Activated CD4-positive, CD25-positive, alpha-beta regulatory T cell treated with anti-CD3 and anti-CD28 coated beads, Interleukin-2, amount 50 U/mL, for 16 hours (primary cell): ENCODE measurements around the gene HTR3B.
"Not testable (repeated sequence)": the region's sequence is repeated elsewhere in the genome, so short reads cannot be mapped to it uniquely, and the experiment has no call there.

Experiments used
- DNase-seq: peaks from one replicate; pipeline ENCODE4 v3.0.0-alpha.2; 2020; ENCODE audit warnings: low read depth, low spot score

HTR3B gene

GRCh38 chr11:113937918-113938317, 33.3 kb downstream of the HTR3B start:
- no peak for DNase-seq

DNA sequence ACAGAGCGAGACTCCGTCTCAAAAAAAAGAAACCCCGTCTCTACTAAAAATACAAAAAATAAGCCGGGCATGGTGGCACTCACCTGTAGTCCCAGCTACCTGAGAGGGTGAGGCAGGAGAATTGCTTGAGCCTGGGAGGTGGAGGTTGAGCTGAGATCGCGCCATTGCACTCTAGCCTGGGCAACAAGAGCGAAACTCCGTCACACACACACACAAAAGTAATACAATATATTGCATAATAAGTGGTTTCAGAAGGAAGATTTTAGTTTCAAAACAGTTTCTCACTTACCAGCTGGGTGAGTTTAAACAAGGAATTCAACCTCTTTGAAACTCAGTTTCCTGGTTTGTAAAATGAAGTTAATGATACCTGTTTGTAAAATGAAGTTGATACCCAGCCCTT, 37.7 kb downstream of the HTR3B start:
- DNase-seq = no peak

DNA sequence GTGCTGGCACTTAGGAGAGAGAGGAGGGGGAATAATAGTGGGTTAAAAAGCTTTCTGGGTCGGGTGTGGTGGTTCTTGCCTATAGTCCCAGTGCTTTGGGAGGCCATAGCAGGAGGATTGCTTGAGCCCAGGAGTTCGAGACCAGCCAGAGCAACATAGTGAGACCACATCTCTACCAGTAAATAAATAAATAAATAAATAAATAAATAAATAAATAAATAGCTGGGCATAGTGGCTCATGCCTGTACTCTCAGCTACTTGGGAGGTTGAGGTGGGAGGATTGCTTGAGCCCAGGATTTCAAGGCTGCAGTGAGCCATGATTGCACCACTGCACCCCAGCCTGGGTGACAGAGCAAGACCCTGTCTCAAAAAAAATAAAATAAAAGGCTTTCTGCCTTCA, 41.6 kb downstream of the HTR3B start:
- not testable (repeated sequence) for DNase-seq

DNA sequence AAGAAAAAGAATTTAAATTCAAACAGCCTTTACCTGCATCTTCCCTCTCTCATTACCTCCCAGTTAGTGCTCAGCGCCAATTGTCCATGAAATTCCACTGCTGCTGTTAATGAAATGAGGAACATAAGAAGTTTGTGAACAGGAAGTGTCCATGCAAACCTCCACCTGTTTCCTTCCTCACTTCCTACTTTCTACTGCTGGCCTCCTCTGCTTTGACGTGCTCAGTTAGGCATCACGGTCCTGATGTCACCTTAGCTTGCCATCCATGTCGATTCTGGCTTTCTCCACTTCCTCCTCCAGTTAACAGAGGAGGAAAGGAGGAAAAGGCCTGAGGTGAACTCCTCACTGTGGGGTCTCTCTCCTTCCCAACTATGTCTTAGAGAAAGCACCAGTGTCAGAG, 43.4 kb downstream of the HTR3B start:
- no peak for DNase-seq

DNA sequence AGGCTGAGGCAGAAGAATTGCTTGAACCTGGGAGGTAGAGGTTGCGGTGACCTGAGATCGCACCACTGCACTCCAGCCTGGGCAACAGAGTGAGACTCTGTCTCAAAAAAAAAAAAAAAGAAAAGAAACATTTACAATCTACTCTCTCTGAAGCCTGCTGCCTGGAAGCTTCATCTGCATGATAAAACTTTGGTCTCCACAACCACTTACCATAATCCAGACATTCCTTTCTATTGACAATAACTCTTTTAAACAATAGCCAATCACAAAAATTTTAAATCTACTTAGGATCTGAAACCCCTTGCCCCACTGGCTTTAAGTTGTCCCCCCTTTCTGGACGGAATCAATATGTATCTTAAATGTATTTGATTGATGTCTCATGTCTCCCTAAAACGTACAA, 45.3 kb downstream of the HTR3B start:
- DNase-seq = no peak

DNA sequence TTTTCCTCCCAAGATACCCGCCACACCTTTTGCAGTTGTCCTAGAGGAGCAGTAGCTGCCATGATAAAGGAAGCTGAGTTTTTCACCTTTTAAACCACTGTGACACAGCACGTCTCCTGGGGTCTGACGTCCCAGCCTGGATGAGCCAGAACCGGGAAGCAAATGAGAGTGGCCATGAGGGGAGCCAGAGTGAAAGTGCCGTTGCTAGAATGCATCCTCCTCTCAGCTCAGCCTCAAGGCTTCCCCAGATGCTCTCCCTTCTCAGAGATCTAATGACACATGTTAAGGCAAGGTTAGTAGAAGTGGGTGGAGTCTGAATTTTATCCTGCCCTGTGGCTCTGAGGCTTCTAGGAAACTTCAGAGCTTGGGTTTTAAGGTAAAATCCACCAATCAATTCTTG, 46.9 kb downstream of the HTR3B start:
- DNase-seq = no peak

DNA sequence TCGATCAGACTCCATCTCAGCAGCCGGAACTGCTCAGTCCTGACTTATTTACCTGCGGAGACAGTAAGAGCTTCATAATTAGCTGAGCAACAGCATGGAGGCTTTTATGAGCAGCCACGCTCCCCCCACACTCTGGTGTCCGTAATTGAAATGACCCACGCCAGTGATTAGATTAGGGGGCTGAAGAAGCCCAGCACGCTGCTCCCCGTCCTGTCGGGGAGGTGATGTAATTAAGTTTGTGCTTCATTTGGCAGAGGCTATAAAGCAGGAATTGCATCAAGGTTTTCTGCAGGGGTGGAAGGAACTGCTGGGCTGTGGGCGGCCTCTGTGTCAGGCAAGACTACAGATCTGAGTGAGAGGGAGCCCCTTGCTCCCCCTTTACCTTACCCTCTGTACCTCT, 47.5 kb downstream of the HTR3B start:
- no peak for DNase-seq

GRCh38 chr11:113952588-113952987, 48.0 kb downstream of the HTR3B start:
- no peak for DNase-seq

- no peak for DNase-seq
Observed at GRCh38 chr11:113954235-113954634, 49.6 kb downstream of the HTR3B start.

- DNase-seq = no peak
Observed at GRCh38 chr11:113956986-113957385, 52.4 kb downstream of the HTR3B start.

DNA sequence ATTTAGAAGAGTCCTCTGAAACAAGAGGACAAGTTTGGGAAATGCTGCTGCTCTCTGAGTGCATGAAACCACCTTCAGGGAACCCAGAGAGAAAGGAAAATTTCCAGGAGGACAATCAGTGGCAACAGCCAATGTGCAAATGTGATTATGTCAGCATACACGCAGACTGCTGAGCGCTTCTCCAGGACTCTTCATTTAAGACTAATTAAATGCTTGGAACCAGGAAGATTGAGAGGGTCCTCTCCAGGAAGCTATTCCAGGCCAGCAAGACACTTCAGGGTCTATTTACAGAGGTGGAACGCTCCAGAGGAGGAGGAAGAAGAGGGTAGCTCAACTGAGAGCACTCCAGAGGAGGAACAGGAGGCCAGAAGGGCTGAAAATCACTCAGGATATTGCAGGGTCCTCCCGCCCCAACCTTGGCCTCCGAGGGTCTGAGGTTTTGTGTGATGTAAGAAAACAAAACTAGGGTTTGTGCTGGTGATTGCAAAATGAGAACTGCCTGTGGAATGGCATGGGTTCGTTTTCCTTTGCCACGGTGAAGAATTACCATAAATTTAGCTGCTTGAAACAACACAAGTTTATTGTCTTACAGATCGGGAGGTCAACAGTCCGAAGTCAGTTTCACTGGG, 56.2 kb downstream of the HTR3B start:
- DNase-seq = no peak

DNA sequence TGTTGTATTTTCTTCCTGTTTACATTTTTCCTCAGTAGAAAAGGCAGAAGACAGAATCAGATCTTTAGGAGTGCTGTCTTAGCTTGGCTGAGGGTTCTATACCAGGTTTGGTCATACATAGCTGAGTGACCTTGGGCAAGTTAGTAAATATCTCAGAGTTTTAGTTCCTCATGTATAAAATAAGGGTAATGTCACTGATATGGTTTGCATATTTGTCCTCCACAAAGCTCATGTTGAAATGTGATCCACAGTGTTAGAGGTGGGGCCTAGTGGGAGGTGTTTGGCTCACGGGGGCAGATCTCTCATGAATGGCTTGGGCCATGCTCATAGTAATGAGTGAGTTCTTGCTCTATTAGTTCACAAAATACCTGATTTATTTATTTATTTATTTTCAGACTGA, 62.8 kb downstream of the HTR3B start:
- DNase-seq = no peak

DNA sequence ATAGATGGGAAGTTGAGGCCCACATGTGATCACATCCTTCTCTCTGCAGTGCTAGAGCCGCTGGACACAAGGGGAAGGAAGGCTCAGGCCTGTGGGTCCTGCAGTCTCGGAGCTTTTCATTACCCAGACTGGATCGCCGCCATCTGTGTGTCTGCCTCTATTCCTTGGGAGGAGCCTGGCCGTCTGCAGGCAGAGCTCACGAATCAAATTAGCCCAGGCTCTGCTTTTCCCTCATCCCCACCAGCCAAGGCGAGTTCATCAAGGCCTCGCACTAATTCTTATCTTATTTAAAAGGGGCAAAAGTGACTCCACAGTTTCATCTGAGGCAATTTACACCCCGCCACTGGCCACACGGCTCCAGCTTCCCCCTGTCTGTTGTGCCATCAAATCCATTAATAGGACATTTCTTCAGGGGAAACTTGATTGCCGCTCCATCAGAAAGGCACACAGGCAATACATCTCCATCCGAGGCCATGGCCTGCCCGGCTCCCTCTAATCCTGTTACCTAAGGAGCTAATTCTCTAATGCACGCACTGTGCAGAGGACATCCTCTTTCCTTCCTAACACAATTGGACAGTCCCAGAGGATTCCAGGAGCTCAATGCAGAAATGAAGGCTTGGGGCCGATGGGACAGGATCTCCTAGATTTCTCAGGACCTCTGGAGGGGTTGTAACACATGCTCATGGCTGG, 67.1 kb downstream of the HTR3B start:
- no peak for DNase-seq

GRCh38 chr11:113974741-113975470, 70.3 kb downstream of the HTR3B start, which contains the start of gene HTR3A:
TSS of gene HTR3A (plus strand) at chr11:113975108. CDS start at chr11:113975326, 218 bp downstream.
- DNase-seq = no peak

DNA sequence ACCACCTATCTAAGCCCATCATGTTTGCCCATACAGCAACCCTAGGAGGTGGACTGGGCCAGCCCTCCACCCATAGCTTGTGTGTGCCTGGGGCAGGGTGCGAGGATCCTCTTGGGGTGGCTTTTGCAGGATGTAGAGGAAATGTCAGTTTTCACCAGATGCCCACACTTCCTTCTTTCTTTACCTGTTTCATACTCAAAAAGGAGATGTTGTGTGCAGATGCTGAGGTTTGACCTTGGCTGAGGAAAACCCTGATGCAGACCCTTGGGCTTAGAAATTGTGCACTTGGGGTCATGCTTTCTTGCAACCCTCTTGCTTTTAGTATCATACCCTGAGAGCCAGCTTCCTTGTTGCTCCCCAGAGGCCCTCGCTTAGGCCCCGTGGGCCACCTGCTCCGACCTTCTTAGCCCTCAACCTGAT, 72.5 kb downstream of the HTR3B start:
- DNase-seq = no peak

- no peak for DNase-seq
Observed at GRCh38 chr11:113977701-113978100, 73.1 kb downstream of the HTR3B start.

GRCh38 chr11:113979431-113979830, 74.8 kb downstream of the HTR3B start:
- DNase-seq = no peak

GRCh38 chr11:113980785-113981184, 76.2 kb downstream of the HTR3B start:
- no peak for DNase-seq

- no peak for DNase-seq
Observed at GRCh38 chr11:113982306-113982705, 77.7 kb downstream of the HTR3B start.

DNA sequence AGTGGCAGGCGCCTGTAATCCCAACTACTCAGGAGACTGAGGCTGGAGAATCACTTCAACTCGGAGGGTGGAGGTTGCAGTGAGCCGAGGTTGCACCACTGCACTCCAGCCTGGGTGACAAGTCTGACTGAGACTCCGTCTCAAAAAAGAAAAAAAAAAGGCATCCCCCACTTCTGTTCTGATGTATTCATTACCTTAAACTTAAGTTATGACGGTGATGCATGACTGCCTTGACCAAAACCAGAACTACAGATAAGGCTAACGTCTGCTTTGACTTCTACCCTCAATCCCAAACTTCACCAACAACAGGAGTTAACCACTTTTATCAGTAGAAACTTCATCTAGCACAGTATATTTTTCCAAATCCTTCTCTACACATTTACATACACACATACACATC, 80.2 kb downstream of the HTR3B start:
- no peak for DNase-seq

- no peak for DNase-seq
Observed at GRCh38 chr11:113985906-113986305, 81.3 kb downstream of the HTR3B start.

- DNase-seq = no peak
Observed at GRCh38 chr11:113986351-113987140, 82.0 kb downstream of the HTR3B start.
